ENCODE measurements around the gene MGST2.

DNA sequence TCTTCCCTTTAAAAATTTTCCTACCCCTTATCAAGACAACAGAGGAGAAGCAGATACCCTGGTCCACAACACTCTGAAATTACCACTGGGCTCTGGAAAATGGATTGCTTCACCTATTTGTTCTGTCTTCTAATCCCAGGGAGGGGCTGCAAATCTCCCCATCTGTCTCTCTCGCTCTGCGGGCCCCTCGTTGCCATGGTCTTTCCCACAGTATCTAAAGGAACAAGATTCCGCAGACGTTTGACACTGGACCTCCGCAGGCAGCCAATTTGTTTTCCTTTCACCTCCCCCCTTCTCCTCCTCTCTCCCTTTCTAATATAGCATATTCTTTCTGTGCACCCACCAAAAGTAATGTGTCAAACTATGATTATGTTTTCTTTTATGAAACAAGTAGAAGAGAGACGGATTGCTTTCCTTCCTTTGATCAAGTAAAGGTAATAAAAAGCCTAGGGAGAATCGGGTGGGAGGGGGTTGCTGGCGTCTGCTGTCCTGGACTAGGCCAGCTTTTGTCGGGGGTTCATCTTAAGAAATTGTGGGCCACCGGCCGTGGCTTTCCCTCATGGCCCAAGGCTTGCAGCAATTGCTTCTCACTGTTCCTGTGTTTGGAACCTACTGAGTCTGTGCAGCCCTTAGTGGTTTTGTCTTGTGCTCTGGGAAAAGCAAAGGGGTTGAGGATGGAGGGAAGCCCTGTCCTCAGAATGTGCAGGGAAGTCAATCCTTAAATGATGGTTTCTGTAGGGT lies 81.0 kb downstream of the MGST2 start:
- TF ChIP-seq CTCF (IDR thresholded peaks at IDR 0.05) (no peak), POLR2A (IDR thresholded peaks at IDR 0.05) (no peak)

Data from testis (tissue), 2 donors.